A673 (cell line): ENCODE measurements around the gene ZNF396.

Experiments
- EZH2 ChIP-seq: fragments of 200-600 bp; sonication (generic); IDR thresholded peaks from 2 replicates; pipeline ENCODE4 v1.6.1; 2017; ENCODE audit warnings: borderline replicate concordance, low read depth, mild to moderate bottlenecking, mixed read lengths, antibody characterized with exemption, low read length; ENCODE audit not compliant: poor library complexity, severe bottlenecking
- TF ChIP-seq, protein P1 (sequence below): fragments of 300-800, 200-600 bp; sonication (generic); conservative IDR thresholded peaks from 2 replicates; pipeline ENCODE4 v1.5.1; 2017; ENCODE audit warnings: low read depth, mild to moderate bottlenecking, antibody characterized with exemption, low read length, moderate library complexity, mixed read lengths

DNA sequence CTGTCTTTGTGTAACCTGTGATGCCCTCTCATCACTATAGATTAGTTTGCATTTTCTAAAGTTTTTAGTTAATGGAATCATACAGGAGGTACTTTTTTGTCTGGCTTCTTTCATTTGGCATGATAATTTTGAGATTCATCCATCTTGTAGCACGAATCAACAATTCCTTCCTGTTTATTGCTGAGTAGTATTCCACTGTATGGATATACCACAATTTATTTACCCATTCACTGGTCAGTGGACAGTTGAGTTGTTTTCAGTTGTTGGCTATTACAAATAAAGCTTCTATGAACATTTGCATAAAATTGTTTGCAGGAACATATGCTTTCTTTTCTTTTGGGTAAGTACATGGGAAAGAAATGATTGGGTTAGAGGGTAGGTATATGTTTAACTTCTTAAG, 40.1 kb upstream of the ZNF396 start:
- TF ChIP-seq, protein P1, sequence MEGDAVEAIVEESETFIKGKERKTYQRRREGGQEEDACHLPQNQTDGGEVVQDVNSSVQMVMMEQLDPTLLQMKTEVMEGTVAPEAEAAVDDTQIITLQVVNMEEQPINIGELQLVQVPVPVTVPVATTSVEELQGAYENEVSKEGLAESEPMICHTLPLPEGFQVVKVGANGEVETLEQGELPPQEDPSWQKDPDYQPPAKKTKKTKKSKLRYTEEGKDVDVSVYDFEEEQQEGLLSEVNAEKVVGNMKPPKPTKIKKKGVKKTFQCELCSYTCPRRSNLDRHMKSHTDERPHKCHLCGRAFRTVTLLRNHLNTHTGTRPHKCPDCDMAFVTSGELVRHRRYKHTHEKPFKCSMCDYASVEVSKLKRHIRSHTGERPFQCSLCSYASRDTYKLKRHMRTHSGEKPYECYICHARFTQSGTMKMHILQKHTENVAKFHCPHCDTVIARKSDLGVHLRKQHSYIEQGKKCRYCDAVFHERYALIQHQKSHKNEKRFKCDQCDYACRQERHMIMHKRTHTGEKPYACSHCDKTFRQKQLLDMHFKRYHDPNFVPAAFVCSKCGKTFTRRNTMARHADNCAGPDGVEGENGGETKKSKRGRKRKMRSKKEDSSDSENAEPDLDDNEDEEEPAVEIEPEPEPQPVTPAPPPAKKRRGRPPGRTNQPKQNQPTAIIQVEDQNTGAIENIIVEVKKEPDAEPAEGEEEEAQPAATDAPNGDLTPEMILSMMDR: no peak
- TF ChIP-seq EZH2: no peak
